H1 (cell line): ENCODE results near the gene SFXN4. TPM values are rescaled to one million over a fixed set of nuclear protein-coding genes. Genes with fewer than 3 reads are reported as not detected.

Experiments used
- BCL11A ChIP-seq, 2 experiments: IDR thresholded peaks; one replicate each; pipeline ENCODE4 v1.6.1; 2011; ENCODE audit warnings: low read depth in 2 of 2, low read length in 2 of 2, mild to moderate bottlenecking in 2 of 2
- CEBPB ChIP-seq: IDR thresholded peaks from 2 replicates; pipeline ENCODE4 v1.6.1; 2012; ENCODE audit warnings: low read depth, low read length
- EP300 ChIP-seq, 2 experiments: IDR thresholded peaks; 1 replicate in 1 of 2; 2 replicates in 1 of 2; pipeline ENCODE4 v1.6.1; 2011 to 2012; ENCODE audit warnings: low read depth in 2 of 2, low read length in 2 of 2, mild to moderate bottlenecking in 2 of 2, borderline replicate concordance in 1 of 2, inconsistent platforms in 1 of 2, moderate library complexity in 1 of 2
- EZH2 ChIP-seq: fragments of 200-600 bp; sonication (generic); IDR thresholded peaks from 2 replicates; pipeline ENCODE4 v1.7.1; 2012; ENCODE audit warnings: low read depth, mild to moderate bottlenecking, moderate library complexity, low read length, inconsistent platforms; ENCODE audit not compliant: severe bottlenecking
- KDM1A ChIP-seq: fragments of 200-600, 300-600 bp; sonication (generic); IDR thresholded peaks from 2 replicates; pipeline ENCODE4 v1.7.1; 2016; ENCODE audit warnings: mild to moderate bottlenecking, low read length, borderline replicate concordance
- KDM5A ChIP-seq: fragments of 200-600 bp; IDR thresholded peaks from 2 replicates; pipeline ENCODE4 v1.7.1; 2012; ENCODE audit warnings: mild to moderate bottlenecking, low read length, inconsistent platforms, mixed read lengths
- SIX5 ChIP-seq: IDR thresholded peaks from 2 replicates; pipeline ENCODE4 v1.6.1; 2011; ENCODE audit warnings: mild to moderate bottlenecking, low read depth, low read length
- SP1 ChIP-seq: IDR thresholded peaks from 2 replicates; pipeline ENCODE4 v1.6.1; 2011; ENCODE audit warnings: low read depth, low read length
- polyA plus RNA-seq, 7 experiments: library from polyadenylated mRNA; depleted of rRNA in 3 of 7; stranded (reverse) in 5 of 7; unstranded in 2 of 7; fragments of >200 nt in 5 of 7; fragments of 200-250 nt in 2 of 7; gene quantifications; 1 replicate in 5 of 7; 2 replicates in 1 of 7; 4 replicates in 1 of 7; pipeline versions ENCODE4 v1.2.1 to v1.2.3, GENCODE V29; 2011 to 2013; ENCODE audit warnings: missing spikeins in 2 of 7, mixed read lengths in 2 of 7
- total RNA-seq: library from RNA; stranded (reverse); fragmentation: NEBNext Ultra II Directional; extraction: Animal tissue kit (Norgen Biotek cat#: 25700); gene quantifications from 2 replicates; pipeline ENCODE4 v1.2.1, GENCODE V29; 2021
- TF ChIP-seq, protein P1 (sequence below): fragments of 300-600 bp; sonication (generic); IDR thresholded peaks from 2 replicates; pipeline ENCODE4 v1.7.1; 2012; ENCODE audit warnings: low read length, moderate library complexity, mild to moderate bottlenecking, inconsistent platforms; ENCODE audit not compliant: insufficient replicate concordance

The SFXN4 gene
- total and polyA plus RNA-seq, 2 of the 8 experiments (the other 6 are each of a cell fraction or from before 2014, with no cell fraction given): 15.4 to 21.6 TPM

GRCh38 chr10:119119400-119119799 is 46.1 kb downstream of the SFXN4 start (continued):
- TF ChIP-seq, protein P1, sequence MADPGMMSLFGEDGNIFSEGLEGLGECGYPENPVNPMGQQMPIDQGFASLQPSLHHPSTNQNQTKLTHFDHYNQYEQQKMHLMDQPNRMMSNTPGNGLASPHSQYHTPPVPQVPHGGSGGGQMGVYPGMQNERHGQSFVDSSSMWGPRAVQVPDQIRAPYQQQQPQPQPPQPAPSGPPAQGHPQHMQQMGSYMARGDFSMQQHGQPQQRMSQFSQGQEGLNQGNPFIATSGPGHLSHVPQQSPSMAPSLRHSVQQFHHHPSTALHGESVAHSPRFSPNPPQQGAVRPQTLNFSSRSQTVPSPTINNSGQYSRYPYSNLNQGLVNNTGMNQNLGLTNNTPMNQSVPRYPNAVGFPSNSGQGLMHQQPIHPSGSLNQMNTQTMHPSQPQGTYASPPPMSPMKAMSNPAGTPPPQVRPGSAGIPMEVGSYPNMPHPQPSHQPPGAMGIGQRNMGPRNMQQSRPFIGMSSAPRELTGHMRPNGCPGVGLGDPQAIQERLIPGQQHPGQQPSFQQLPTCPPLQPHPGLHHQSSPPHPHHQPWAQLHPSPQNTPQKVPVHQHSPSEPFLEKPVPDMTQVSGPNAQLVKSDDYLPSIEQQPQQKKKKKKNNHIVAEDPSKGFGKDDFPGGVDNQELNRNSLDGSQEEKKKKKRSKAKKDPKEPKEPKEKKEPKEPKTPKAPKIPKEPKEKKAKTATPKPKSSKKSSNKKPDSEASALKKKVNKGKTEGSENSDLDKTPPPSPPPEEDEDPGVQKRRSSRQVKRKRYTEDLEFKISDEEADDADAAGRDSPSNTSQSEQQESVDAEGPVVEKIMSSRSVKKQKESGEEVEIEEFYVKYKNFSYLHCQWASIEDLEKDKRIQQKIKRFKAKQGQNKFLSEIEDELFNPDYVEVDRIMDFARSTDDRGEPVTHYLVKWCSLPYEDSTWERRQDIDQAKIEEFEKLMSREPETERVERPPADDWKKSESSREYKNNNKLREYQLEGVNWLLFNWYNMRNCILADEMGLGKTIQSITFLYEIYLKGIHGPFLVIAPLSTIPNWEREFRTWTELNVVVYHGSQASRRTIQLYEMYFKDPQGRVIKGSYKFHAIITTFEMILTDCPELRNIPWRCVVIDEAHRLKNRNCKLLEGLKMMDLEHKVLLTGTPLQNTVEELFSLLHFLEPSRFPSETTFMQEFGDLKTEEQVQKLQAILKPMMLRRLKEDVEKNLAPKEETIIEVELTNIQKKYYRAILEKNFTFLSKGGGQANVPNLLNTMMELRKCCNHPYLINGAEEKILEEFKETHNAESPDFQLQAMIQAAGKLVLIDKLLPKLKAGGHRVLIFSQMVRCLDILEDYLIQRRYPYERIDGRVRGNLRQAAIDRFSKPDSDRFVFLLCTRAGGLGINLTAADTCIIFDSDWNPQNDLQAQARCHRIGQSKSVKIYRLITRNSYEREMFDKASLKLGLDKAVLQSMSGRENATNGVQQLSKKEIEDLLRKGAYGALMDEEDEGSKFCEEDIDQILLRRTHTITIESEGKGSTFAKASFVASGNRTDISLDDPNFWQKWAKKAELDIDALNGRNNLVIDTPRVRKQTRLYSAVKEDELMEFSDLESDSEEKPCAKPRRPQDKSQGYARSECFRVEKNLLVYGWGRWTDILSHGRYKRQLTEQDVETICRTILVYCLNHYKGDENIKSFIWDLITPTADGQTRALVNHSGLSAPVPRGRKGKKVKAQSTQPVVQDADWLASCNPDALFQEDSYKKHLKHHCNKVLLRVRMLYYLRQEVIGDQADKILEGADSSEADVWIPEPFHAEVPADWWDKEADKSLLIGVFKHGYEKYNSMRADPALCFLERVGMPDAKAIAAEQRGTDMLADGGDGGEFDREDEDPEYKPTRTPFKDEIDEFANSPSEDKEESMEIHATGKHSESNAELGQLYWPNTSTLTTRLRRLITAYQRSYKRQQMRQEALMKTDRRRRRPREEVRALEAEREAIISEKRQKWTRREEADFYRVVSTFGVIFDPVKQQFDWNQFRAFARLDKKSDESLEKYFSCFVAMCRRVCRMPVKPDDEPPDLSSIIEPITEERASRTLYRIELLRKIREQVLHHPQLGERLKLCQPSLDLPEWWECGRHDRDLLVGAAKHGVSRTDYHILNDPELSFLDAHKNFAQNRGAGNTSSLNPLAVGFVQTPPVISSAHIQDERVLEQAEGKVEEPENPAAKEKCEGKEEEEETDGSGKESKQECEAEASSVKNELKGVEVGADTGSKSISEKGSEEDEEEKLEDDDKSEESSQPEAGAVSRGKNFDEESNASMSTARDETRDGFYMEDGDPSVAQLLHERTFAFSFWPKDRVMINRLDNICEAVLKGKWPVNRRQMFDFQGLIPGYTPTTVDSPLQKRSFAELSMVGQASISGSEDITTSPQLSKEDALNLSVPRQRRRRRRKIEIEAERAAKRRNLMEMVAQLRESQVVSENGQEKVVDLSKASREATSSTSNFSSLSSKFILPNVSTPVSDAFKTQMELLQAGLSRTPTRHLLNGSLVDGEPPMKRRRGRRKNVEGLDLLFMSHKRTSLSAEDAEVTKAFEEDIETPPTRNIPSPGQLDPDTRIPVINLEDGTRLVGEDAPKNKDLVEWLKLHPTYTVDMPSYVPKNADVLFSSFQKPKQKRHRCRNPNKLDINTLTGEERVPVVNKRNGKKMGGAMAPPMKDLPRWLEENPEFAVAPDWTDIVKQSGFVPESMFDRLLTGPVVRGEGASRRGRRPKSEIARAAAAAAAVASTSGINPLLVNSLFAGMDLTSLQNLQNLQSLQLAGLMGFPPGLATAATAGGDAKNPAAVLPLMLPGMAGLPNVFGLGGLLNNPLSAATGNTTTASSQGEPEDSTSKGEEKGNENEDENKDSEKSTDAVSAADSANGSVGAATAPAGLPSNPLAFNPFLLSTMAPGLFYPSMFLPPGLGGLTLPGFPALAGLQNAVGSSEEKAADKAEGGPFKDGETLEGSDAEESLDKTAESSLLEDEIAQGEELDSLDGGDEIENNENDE: no peak
- TF ChIP-seq KDM1A: no peak
- TF ChIP-seq BCL11A (IDR thresholded peaks at IDR 0.05; ENCODE audit: low read depth in 2 of 2, low read length in 2 of 2): no peak
- TF ChIP-seq SIX5: no peak
- no peak for TF ChIP-seq CEBPB
- TF ChIP-seq EP300 (IDR thresholded peaks at IDR 0.05; ENCODE audit: borderline replicate concordance in 1 of 2, low read depth in 2 of 2, low read length in 2 of 2): no peak
- no peak for TF ChIP-seq EZH2
- no peak for TF ChIP-seq SP1
- TF ChIP-seq KDM5A: no peak
